PC-9 (cell line): ENCODE measurements around the gene SLC27A6.
"Not testable (repeated sequence)": the region's sequence is repeated elsewhere in the genome, so short reads cannot be mapped to it uniquely, and the experiment has no call there.

Experiments
- EZH2 ChIP-seq: fragments of 200-600 bp; sonication (generic); IDR thresholded peaks from 2 replicates; pipeline ENCODE4 v1.8.0; 2017; ENCODE audit warnings: antibody characterized with exemption, low read depth
- TF ChIP-seq, protein P1 (sequence below): fragments of 200-600 bp; sonication (generic); conservative IDR thresholded peaks from 2 replicates; pipeline ENCODE4 v1.6.1; 2017; ENCODE audit warnings: mixed run types, antibody characterized with exemption, mild to moderate bottlenecking, moderate library complexity

DNA sequence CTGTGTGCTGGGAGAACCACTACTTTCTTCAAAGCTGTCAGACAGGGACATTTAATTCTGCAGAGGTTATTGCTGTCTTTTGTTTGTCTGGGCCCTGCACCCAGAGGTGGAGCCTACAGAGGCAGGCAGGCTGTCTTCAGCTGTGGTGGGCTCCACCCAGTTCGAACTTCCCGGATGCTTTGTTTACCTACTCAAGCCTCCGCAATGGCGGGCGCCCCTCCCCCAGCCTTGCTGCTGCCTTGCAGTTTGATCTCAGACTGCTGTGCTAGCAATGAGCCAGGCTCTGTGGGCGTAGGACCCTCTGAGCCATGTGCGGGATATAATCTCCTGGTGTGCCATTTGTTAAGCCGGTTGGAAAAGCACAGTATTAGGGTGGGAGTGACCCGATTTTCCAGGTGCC is 22.2 kb upstream of the SLC27A6 start:
- TF ChIP-seq, protein P1, sequence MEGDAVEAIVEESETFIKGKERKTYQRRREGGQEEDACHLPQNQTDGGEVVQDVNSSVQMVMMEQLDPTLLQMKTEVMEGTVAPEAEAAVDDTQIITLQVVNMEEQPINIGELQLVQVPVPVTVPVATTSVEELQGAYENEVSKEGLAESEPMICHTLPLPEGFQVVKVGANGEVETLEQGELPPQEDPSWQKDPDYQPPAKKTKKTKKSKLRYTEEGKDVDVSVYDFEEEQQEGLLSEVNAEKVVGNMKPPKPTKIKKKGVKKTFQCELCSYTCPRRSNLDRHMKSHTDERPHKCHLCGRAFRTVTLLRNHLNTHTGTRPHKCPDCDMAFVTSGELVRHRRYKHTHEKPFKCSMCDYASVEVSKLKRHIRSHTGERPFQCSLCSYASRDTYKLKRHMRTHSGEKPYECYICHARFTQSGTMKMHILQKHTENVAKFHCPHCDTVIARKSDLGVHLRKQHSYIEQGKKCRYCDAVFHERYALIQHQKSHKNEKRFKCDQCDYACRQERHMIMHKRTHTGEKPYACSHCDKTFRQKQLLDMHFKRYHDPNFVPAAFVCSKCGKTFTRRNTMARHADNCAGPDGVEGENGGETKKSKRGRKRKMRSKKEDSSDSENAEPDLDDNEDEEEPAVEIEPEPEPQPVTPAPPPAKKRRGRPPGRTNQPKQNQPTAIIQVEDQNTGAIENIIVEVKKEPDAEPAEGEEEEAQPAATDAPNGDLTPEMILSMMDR: not testable (repeated sequence)
- TF ChIP-seq EZH2: not testable (repeated sequence)
